GM23338 (cell line): ENCODE measurements around the gene ISCU. TPM values are rescaled to one million over a fixed set of nuclear protein-coding genes. Genes with fewer than 3 reads are reported as not detected.

Source experiments
- ATAC-seq: fragments of 200-7000 bp; cut with Tn5 transposase; 3 replicates; pipeline ENCODE4 v1.9.1; 2020
- DNase-seq: peaks from one replicate; pipeline ENCODE4 v3.0.0-alpha.2; 2015; ENCODE audit warnings: low spot score
- H2AFZ ChIP-seq: fragments of 200-600 bp; sonication (generic); 2 replicates; pipeline ENCODE4 v1.8.0; 2016; ENCODE audit warnings: antibody characterized with exemption, mild to moderate bottlenecking, moderate library complexity
- H3F3A ChIP-seq: fragments of 200-600 bp; sonication (generic); replicated peaks from 2 replicates; pipeline ENCODE4 v1.8.0; 2017; ENCODE audit warnings: antibody characterized with exemption, mixed run types, low read depth
- H3K27ac ChIP-seq: fragments of 200-600 bp; sonication (generic); 2 replicates; pipeline ENCODE4 v1.6.1; 2016; ENCODE audit warnings: low read depth
- H3K27me3 ChIP-seq: fragments of 200-600 bp; sonication (generic); 2 replicates; pipeline ENCODE4 v1.8.0; 2016; ENCODE audit warnings: mild to moderate bottlenecking, mixed run types, moderate library complexity; ENCODE audit not compliant: insufficient read depth
- H3K36me3 ChIP-seq: fragments of 200-600 bp; sonication (generic); 2 replicates; pipeline ENCODE4 v1.8.0; 2016; ENCODE audit warnings: mild to moderate bottlenecking; ENCODE audit not compliant: insufficient read depth
- H3K4me1 ChIP-seq: fragments of 200-600 bp; sonication (generic); 2 replicates; pipeline ENCODE4 v1.8.0; 2016; ENCODE audit warnings: mild to moderate bottlenecking, moderate library complexity; ENCODE audit not compliant: insufficient read depth
- H3K4me2 ChIP-seq: fragments of 200-600 bp; sonication (generic); 2 replicates; pipeline ENCODE4 v1.7.1; 2017; ENCODE audit warnings: mixed run types
- H3K4me3 ChIP-seq: fragments of 200-600 bp; sonication (generic); 2 replicates; pipeline ENCODE4 v1.6.1; 2016; ENCODE audit warnings: mixed run types
- H3K79me2 ChIP-seq: fragments of 200-600 bp; sonication (generic); replicated peaks from 2 replicates; pipeline ENCODE4 v1.8.0; 2017; ENCODE audit warnings: mild to moderate bottlenecking; ENCODE audit not compliant: insufficient read depth
- H3K9me2 ChIP-seq: fragments of 200-600 bp; sonication (generic); 2 replicates; pipeline ENCODE4 v1.8.0; 2017; ENCODE audit not compliant: insufficient read depth
- H4K20me1 ChIP-seq: fragments of 200-600 bp; sonication (generic); replicated peaks from 2 replicates; pipeline ENCODE4 v1.8.0; 2017; ENCODE audit warnings: mild to moderate bottlenecking; ENCODE audit not compliant: insufficient read depth
- H3K27ac Mint-ChIP-seq: 2 replicates; pipeline ENCODE4 v1.8.0; 2020; ENCODE audit warnings: inconsistent platforms, mild to moderate bottlenecking, moderate library complexity, mixed read lengths
- H3K27me3 Mint-ChIP-seq: 3 replicates; pipeline ENCODE4 v1.8.0; 2022; ENCODE audit warnings: low read depth, mild to moderate bottlenecking, moderate library complexity, mixed read lengths, inconsistent platforms; ENCODE audit not compliant: insufficient read depth, poor library complexity
- H3K36me3 Mint-ChIP-seq: 3 replicates; pipeline ENCODE4 v1.8.0; 2021; ENCODE audit warnings: low read depth, mild to moderate bottlenecking, inconsistent platforms, moderate library complexity, mixed read lengths
- H3K4me1 Mint-ChIP-seq: 3 replicates; pipeline ENCODE4 v1.8.0; 2020; ENCODE audit warnings: mild to moderate bottlenecking, inconsistent platforms, mixed read lengths
- H3K4me3 Mint-ChIP-seq: 3 replicates; pipeline ENCODE4 v1.8.0; 2021; ENCODE audit warnings: moderate library complexity, mild to moderate bottlenecking, inconsistent platforms, mixed read lengths
- H3K9me3 Mint-ChIP-seq: 3 replicates; pipeline ENCODE4 v1.8.0; 2020; ENCODE audit warnings: moderate library complexity, mild to moderate bottlenecking, inconsistent platforms, mixed read lengths
- CREB1 ChIP-seq: fragments of 250-450 bp; sonication (Bioruptor Pico); IDR thresholded peaks from 2 replicates; pipeline ENCODE4 v1.5.0; 2020; ENCODE audit warnings: low read depth, mild to moderate bottlenecking, moderate library complexity
- EZH2 ChIP-seq: fragments of 200-600 bp; sonication (generic); IDR thresholded peaks from one replicate; pipeline ENCODE4 v1.8.0; 2017; ENCODE audit warnings: antibody characterized with exemption, mild to moderate bottlenecking, low read depth; ENCODE audit not compliant: unreplicated experiment
- EZH2phosphoT487 ChIP-seq: fragments of 200-600 bp; sonication (generic); IDR thresholded peaks from one replicate; pipeline ENCODE4 v1.8.1; 2018; ENCODE audit warnings: antibody characterized with exemption; ENCODE audit not compliant: unreplicated experiment
- JUNB ChIP-seq: IDR thresholded peaks from one replicate; pipeline ENCODE4 v1.6.1; 2016; ENCODE audit warnings: antibody characterized with exemption; ENCODE audit not compliant: unreplicated experiment
- NANOG ChIP-seq: IDR thresholded peaks from 2 replicates; pipeline ENCODE4 v1.6.1; 2016; ENCODE audit warnings: antibody characterized with exemption, borderline replicate concordance
- POLR2AphosphoS5 ChIP-seq: IDR thresholded peaks from 2 replicates; pipeline ENCODE4 v1.6.1; 2016; ENCODE audit warnings: antibody characterized with exemption, low read depth
- STAT1 ChIP-seq: IDR thresholded peaks from one replicate; pipeline ENCODE4 v1.6.1; 2016; ENCODE audit warnings: antibody characterized with exemption; ENCODE audit not compliant: unreplicated experiment
- ZNF114 ChIP-seq: fragments of 250-450 bp; sonication (Bioruptor Pico); IDR thresholded peaks from 2 replicates; pipeline ENCODE4 v1.5.0; 2020; ENCODE audit warnings: mild to moderate bottlenecking, moderate library complexity
- ZNF331 ChIP-seq: fragments of 250-450 bp; sonication (Bioruptor Pico); IDR thresholded peaks from 2 replicates; pipeline ENCODE4 v1.5.0; 2020; ENCODE audit warnings: low read depth, mild to moderate bottlenecking, moderate library complexity
- polyA plus RNA-seq: library from polyadenylated mRNA; unstranded; fragments of >200 nt; fragmentation: Nextera tagmentation; extraction: Ambion mirVana; gene quantifications from 2 replicates; pipeline ENCODE4 v1.2.1, GENCODE V29; 2016
- total RNA-seq: library from RNA; depleted of rRNA; stranded (reverse); fragments of >200 nt; shearing (Covaris generic); gene quantifications from 2 replicates; pipeline ENCODE4 v1.2.3, GENCODE V29; 2014
- TF ChIP-seq, protein P1 (sequence below): IDR thresholded peaks from 2 replicates; pipeline ENCODE4 v1.6.1; 2016; ENCODE audit warnings: antibody characterized with exemption
- TF ChIP-seq, protein P2 (sequence below): fragments of 250-450 bp; sonication (Bioruptor Pico); IDR thresholded peaks from 2 replicates; pipeline ENCODE4 v1.5.0; 2020; ENCODE audit warnings: mild to moderate bottlenecking, moderate library complexity
- TF ChIP-seq, protein P3 (sequence below): IDR thresholded peaks from one replicate; pipeline ENCODE4 v1.6.1; 2018; ENCODE audit warnings: antibody characterized with exemption; ENCODE audit not compliant: unreplicated experiment
- TF ChIP-seq, protein P4 (sequence below), 2 experiments: fragments of 200-600 bp in 1 of 2; sonication (generic) in 1 of 2; conservative IDR thresholded peaks; 2 replicates each; pipeline versions ENCODE4 v1.5.1 to v1.6.1; 2016 to 2017; ENCODE audit warnings: antibody characterized with exemption in 2 of 2, low read depth in 2 of 2, mild to moderate bottlenecking in 2 of 2, moderate library complexity in 1 of 2

Gene ISCU
- total and polyA plus RNA-seq, 2 experiments from 2014 or later, result 123 to 129 TPM

DNA sequence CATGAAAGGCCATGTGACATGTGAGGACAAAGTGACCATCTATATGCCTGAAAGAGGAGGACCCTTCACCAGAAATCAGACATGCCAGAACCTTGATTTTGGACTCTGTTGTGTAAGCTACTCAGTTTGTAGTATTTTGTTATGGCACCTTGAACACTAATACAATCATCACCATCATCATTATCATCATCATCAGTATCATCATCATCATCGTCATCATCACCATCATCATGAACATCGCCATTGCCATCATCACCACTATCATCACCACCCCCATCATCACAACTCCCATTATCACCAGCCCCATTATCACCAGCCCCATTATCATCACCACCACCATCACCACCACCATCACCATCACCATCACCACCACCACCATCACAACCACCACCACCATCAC lies 15.9 kb downstream of the ISCU start:
- Histone ChIP-seq H4K20me1 (no peaks in the 10 kb centered on the region), H3K79me2 (no peaks in the 10 kb centered on the region), H3F3A (no peaks in the 10 kb centered on the region), H3K27ac (no peak overlapping the region), H3K36me3 (no peaks in the 10 kb centered on the region), H3K4me3 (no peak overlapping the region), H3K9me2 (peaks cover 5% of the 10 kb centered on the region; the same call in 1 of the 2 replicates), H3K4me2 (no peak overlapping the region), H2AFZ (no peak overlapping the region), H3K27me3 (no peaks in the 10 kb centered on the region), H3K4me1 (no peaks in the 10 kb centered on the region)
- TF ChIP-seq, protein P1, sequence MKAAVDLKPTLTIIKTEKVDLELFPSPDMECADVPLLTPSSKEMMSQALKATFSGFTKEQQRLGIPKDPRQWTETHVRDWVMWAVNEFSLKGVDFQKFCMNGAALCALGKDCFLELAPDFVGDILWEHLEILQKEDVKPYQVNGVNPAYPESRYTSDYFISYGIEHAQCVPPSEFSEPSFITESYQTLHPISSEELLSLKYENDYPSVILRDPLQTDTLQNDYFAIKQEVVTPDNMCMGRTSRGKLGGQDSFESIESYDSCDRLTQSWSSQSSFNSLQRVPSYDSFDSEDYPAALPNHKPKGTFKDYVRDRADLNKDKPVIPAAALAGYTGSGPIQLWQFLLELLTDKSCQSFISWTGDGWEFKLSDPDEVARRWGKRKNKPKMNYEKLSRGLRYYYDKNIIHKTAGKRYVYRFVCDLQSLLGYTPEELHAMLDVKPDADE, result no peak
- TF ChIP-seq, protein P2, sequence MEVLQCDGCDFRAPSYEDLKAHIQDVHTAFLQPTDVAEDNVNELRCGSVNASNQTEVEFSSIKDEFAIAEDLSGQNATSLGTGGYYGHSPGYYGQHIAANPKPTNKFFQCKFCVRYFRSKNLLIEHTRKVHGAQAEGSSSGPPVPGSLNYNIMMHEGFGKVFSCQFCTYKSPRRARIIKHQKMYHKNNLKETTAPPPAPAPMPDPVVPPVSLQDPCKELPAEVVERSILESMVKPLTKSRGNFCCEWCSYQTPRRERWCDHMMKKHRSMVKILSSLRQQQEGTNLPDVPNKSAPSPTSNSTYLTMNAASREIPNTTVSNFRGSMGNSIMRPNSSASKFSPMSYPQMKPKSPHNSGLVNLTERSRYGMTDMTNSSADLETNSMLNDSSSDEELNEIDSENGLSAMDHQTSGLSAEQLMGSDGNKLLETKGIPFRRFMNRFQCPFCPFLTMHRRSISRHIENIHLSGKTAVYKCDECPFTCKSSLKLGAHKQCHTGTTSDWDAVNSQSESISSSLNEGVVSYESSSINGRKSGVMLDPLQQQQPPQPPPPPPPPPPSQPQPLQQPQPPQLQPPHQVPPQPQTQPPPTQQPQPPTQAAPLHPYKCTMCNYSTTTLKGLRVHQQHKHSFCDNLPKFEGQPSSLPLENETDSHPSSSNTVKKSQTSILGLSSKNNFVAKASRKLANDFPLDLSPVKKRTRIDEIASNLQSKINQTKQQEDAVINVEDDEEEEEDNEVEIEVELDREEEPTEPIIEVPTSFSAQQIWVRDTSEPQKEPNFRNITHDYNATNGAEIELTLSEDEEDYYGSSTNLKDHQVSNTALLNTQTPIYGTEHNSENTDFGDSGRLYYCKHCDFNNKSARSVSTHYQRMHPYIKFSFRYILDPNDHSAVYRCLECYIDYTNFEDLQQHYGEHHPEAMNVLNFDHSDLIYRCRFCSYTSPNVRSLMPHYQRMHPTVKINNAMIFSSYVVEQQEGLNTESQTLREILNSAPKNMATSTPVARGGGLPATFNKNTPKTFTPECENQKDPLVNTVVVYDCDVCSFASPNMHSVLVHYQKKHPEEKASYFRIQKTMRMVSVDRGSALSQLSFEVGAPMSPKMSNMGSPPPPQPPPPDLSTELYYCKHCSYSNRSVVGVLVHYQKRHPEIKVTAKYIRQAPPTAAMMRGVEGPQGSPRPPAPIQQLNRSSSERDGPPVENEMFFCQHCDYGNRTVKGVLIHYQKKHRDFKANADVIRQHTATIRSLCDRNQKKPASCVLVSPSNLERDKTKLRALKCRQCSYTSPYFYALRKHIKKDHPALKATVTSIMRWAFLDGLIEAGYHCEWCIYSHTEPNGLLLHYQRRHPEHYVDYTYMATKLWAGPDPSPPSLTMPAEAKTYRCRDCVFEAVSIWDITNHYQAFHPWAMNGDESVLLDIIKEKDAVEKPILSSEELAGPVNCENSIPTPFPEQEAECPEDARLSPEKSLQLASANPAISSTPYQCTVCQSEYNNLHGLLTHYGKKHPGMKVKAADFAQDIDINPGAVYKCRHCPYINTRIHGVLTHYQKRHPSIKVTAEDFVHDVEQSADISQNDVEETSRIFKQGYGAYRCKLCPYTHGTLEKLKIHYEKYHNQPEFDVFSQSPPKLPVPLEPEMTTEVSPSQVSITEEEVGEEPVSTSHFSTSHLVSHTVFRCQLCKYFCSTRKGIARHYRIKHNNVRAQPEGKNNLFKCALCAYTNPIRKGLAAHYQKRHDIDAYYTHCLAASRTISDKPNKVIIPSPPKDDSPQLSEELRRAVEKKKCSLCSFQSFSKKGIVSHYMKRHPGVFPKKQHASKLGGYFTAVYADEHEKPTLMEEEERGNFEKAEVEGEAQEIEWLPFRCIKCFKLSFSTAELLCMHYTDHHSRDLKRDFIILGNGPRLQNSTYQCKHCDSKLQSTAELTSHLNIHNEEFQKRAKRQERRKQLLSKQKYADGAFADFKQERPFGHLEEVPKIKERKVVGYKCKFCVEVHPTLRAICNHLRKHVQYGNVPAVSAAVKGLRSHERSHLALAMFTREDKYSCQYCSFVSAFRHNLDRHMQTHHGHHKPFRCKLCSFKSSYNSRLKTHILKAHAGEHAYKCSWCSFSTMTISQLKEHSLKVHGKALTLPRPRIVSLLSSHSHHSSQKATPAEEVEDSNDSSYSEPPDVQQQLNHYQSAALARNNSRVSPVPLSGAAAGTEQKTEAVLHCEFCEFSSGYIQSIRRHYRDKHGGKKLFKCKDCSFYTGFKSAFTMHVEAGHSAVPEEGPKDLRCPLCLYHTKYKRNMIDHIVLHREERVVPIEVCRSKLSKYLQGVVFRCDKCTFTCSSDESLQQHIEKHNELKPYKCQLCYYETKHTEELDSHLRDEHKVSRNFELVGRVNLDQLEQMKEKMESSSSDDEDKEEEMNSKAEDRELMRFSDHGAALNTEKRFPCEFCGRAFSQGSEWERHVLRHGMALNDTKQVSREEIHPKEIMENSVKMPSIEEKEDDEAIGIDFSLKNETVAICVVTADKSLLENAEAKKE, result no peak
- TF ChIP-seq CREB1 (CRISPR knock-in tag) (no peak), POLR2AphosphoS5 (no peak), EZH2phosphoT487 (no peak), NANOG (no peak), ZNF114 (CRISPR knock-in tag) (no peak), STAT1 (no peak), JUNB (no peak), ZNF331 (CRISPR knock-in tag) (no peak), EZH2 (no peak)
- TF ChIP-seq, protein P3, sequence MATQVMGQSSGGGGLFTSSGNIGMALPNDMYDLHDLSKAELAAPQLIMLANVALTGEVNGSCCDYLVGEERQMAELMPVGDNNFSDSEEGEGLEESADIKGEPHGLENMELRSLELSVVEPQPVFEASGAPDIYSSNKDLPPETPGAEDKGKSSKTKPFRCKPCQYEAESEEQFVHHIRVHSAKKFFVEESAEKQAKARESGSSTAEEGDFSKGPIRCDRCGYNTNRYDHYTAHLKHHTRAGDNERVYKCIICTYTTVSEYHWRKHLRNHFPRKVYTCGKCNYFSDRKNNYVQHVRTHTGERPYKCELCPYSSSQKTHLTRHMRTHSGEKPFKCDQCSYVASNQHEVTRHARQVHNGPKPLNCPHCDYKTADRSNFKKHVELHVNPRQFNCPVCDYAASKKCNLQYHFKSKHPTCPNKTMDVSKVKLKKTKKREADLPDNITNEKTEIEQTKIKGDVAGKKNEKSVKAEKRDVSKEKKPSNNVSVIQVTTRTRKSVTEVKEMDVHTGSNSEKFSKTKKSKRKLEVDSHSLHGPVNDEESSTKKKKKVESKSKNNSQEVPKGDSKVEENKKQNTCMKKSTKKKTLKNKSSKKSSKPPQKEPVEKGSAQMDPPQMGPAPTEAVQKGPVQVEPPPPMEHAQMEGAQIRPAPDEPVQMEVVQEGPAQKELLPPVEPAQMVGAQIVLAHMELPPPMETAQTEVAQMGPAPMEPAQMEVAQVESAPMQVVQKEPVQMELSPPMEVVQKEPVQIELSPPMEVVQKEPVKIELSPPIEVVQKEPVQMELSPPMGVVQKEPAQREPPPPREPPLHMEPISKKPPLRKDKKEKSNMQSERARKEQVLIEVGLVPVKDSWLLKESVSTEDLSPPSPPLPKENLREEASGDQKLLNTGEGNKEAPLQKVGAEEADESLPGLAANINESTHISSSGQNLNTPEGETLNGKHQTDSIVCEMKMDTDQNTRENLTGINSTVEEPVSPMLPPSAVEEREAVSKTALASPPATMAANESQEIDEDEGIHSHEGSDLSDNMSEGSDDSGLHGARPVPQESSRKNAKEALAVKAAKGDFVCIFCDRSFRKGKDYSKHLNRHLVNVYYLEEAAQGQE, result no peak
- TF ChIP-seq, protein P4, sequence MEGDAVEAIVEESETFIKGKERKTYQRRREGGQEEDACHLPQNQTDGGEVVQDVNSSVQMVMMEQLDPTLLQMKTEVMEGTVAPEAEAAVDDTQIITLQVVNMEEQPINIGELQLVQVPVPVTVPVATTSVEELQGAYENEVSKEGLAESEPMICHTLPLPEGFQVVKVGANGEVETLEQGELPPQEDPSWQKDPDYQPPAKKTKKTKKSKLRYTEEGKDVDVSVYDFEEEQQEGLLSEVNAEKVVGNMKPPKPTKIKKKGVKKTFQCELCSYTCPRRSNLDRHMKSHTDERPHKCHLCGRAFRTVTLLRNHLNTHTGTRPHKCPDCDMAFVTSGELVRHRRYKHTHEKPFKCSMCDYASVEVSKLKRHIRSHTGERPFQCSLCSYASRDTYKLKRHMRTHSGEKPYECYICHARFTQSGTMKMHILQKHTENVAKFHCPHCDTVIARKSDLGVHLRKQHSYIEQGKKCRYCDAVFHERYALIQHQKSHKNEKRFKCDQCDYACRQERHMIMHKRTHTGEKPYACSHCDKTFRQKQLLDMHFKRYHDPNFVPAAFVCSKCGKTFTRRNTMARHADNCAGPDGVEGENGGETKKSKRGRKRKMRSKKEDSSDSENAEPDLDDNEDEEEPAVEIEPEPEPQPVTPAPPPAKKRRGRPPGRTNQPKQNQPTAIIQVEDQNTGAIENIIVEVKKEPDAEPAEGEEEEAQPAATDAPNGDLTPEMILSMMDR (conservative IDR thresholded peaks at IDR 0.05; ENCODE audit: low read depth in 2 of 2), result no peak
- Mint-ChIP-seq H3K4me3 (no peak overlapping the region), H3K4me1 (peaks cover 1% of the 10 kb centered on the region; the same call in 1 of the 3 replicates), H3K36me3 (peaks cover 3% of the 10 kb centered on the region; the same call in 1 of the 3 replicates), H3K27ac (no peak overlapping the region), H3K9me3 (peaks cover 10% of the 10 kb centered on the region; the same call in 2 of the 3 replicates), H3K27me3 (peaks cover 2% of the 10 kb centered on the region)
- no peak for DNase-seq
- no peak for ATAC-seq
